ENCODE measurements around the gene SFSWAP. TPM values are rescaled to one million over a fixed set of nuclear protein-coding genes. Genes with fewer than 3 reads are reported as not detected.

The SFSWAP gene
- total and polyA plus RNA-seq, 2 of the 8 experiments (the other 6 are each of a cell fraction or from before 2014, with no cell fraction given) = 36.5 to 49.5 TPM

DNA sequence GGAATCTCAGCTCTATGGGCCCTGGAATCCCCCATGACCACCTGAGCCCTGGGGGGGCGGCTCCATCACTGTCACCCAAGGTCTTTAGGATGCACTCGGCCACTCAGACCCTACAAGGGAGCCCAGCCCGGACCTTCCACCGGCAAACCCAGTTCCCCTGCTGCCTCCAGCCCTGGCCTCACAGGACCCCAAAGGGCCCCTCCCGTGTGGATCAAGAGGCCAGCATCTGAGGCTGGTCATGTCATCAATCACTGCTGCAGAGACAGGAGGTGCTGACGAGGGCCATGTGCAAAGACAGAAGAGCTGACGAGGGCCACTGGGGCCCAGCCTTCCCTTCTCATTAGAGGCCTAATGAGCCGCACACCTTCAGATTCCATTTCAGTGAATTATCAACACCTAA is 39.0 kb upstream of the SFSWAP start:
- no peaks in the 10 kb centered on the region for H3K79me1 ChIP-seq (ENCODE audit: low read depth, low read length)
- no peaks in the 10 kb centered on the region for H4K20me1 ChIP-seq (replicated peaks in 1 of 2; ENCODE audit: control insufficient read depth in 1 of 2, insufficient read depth in 2 of 2, low read length in 2 of 2)
- no peak overlapping the region for H3K56ac ChIP-seq (replicated peaks; ENCODE audit: insufficient read length, low read depth, low read length)
- no peak overlapping the region for H3K4ac ChIP-seq (replicated peaks; ENCODE audit: insufficient read length, low read depth, low read length)
- no peak overlapping the region for H2AFZ ChIP-seq (ENCODE audit: low read length)
- no peaks in the 10 kb centered on the region for H3K27me3 ChIP-seq (replicated peaks in 1 of 4; ENCODE audit: control insufficient read depth in 3 of 4, extremely low read depth in 1 of 4, insufficient read depth in 3 of 4, low read length in 3 of 4)
- H3K23me2 ChIP-seq (ENCODE audit: low read depth, low read length) = no peaks in the 10 kb centered on the region
- H2BK15ac ChIP-seq (ENCODE audit: low read length) = no peak overlapping the region
- H4K91ac ChIP-seq (replicated peaks; ENCODE audit: insufficient read length, low read length) = no peak overlapping the region
- H4K8ac ChIP-seq (ENCODE audit: extremely low read depth, insufficient read depth, low read length) = no peak overlapping the region
- ChIA-PET POLR2A (ENCODE audit: partially characterized antibody) (interaction anchor here (0.6 kb wide), 1 partner anchor 27 kb away, joined by 3 read pairs; no protein-coding TSS in a partner anchor), CTCF (ENCODE audit: partially characterized antibody) (no interaction called here)
- H2BK12ac ChIP-seq (ENCODE audit: low read depth, low read length) = no peak overlapping the region
- no peaks in the 10 kb centered on the region for H3K36me3 ChIP-seq (ENCODE audit: control insufficient read depth in 2 of 4, insufficient read depth in 4 of 4, low read length in 3 of 4)
- H3K4me2 ChIP-seq (ENCODE audit: insufficient read depth in 1 of 2, low read depth in 2 of 2, low read length in 2 of 2) = no peak overlapping the region
- DNase-seq (ENCODE audit: low read depth in 1 of 2, low spot score in 2 of 2) = no peak
- FAIRE-seq = no peak
- H3K27ac ChIP-seq (ENCODE audit: low read depth, low read length) = no peak overlapping the region
- no peak overlapping the region for H2BK120ac ChIP-seq (replicated peaks; ENCODE audit: low read depth, low read length)
- no peak overlapping the region for H2BK20ac ChIP-seq (ENCODE audit: low read length)
- no peak overlapping the region for H4K5ac ChIP-seq (ENCODE audit: insufficient read length, low read depth, low read length)
- H3K18ac ChIP-seq (ENCODE audit: extremely low read depth, low read length) = no peak overlapping the region
- no peak overlapping the region for H2AK5ac ChIP-seq (ENCODE audit: low read depth, low read length)
- H3K9ac ChIP-seq (replicated peaks in 1 of 4; ENCODE audit: extremely low read depth in 1 of 4, low read depth in 3 of 4, low read length in 3 of 4) = no peak overlapping the region
- H3K79me2 ChIP-seq (ENCODE audit: control insufficient read depth in 1 of 2, insufficient read depth in 2 of 2, low read length in 2 of 2) = no peaks in the 10 kb centered on the region
- H3K9me3 ChIP-seq (ENCODE audit: insufficient read depth in 2 of 2, low read depth in 1 of 2, low read length in 1 of 2) = peaks cover 0 to 3% of the 10 kb centered on the region in 2 experiments; a peak in 1 of 4 replicates
- H3K4me3 ChIP-seq (ENCODE audit: extremely low read depth in 1 of 4, insufficient read depth in 2 of 4, low read depth in 3 of 4, low read length in 4 of 4) = no peak overlapping the region
- no peak overlapping the region for H2BK5ac ChIP-seq (ENCODE audit: low read depth, low read length)
- H3K23ac ChIP-seq (ENCODE audit: insufficient read length) = no peak overlapping the region
- no peaks in the 10 kb centered on the region for H3K4me1 ChIP-seq (replicated peaks in 1 of 4; ENCODE audit: control insufficient read depth in 3 of 4, insufficient read depth in 4 of 4, low read length in 3 of 4)
- no peak overlapping the region for H3K14ac ChIP-seq (ENCODE audit: insufficient read length)
- WGBS, 2 experiments (ENCODE audit: extremely low coverage in 1 of 2, insufficient coverage in 1 of 2, insufficient read length in 1 of 2, insufficient replicate concordance in 2 of 2, low coverage in 1 of 2, low lambda C conversion rate in 2 of 2, missing lambda C conversion rate in 1 of 2) = 72% methylated on average over 5 of the region's 8 CpGs; no CpG with 5 or more reads in 1 of the 2 experiments
- TF ChIP-seq JUN (IDR thresholded peaks at IDR 0.05; ENCODE audit: low read depth, low read length) (no peak), MAFK (IDR thresholded peaks at IDR 0.05; ENCODE audit: low read depth, low read length) (no peak), HDAC2 (IDR thresholded peaks at IDR 0.05; ENCODE audit: borderline replicate concordance in 1 of 2, low read depth in 2 of 2, low read length in 2 of 2) (no peak), CHD1 (IDR thresholded peaks at IDR 0.05; ENCODE audit: low read depth, low read length) (no peak), PHF8 (conservative IDR thresholded peaks at IDR 0.05; ENCODE audit: low read depth, low read length) (no peak), SUZ12 (IDR thresholded peaks at IDR 0.05; ENCODE audit: low read length) (no peak), CHD2 (IDR thresholded peaks at IDR 0.05; ENCODE audit: low read length) (no peak), BCL11A (IDR thresholded peaks at IDR 0.05; ENCODE audit: low read depth in 2 of 2, low read length in 2 of 2) (no peak), RAD21 (IDR thresholded peaks at IDR 0.05 in 1 of 2, conservative IDR thresholded peaks at IDR 0.05 in 1 of 2; ENCODE audit: low read depth in 2 of 2, low read length in 2 of 2) (no peak), HDAC6 (IDR thresholded peaks at IDR 0.05; ENCODE audit: low read depth, low read length) (no peak)
- TF ChIP-seq, protein P1, sequence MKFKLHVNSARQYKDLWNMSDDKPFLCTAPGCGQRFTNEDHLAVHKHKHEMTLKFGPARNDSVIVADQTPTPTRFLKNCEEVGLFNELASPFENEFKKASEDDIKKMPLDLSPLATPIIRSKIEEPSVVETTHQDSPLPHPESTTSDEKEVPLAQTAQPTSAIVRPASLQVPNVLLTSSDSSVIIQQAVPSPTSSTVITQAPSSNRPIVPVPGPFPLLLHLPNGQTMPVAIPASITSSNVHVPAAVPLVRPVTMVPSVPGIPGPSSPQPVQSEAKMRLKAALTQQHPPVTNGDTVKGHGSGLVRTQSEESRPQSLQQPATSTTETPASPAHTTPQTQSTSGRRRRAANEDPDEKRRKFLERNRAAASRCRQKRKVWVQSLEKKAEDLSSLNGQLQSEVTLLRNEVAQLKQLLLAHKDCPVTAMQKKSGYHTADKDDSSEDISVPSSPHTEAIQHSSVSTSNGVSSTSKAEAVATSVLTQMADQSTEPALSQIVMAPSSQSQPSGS (IDR thresholded peaks at IDR 0.05; ENCODE audit: low read length) = no peak
- TF ChIP-seq, protein P2, sequence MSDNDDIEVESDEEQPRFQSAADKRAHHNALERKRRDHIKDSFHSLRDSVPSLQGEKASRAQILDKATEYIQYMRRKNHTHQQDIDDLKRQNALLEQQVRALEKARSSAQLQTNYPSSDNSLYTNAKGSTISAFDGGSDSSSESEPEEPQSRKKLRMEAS (IDR thresholded peaks at IDR 0.05) = no peak
